HFFc6 (cell line): ENCODE data around the gene IQCE. TPM values are rescaled to one million over a fixed set of nuclear protein-coding genes. Genes with fewer than 3 reads are reported as not detected.

Experiments
- DNase-seq: peaks from one replicate; pipeline ENCODE4 v3.0.0-alpha.2; 2018
- H3K27ac Mint-ChIP-seq: 2 replicates; pipeline ENCODE4 v1.8.0; 2020; ENCODE audit warnings: mild to moderate bottlenecking, mixed read lengths
- H3K27me3 Mint-ChIP-seq: 2 replicates; pipeline ENCODE4 v1.8.0; 2021; ENCODE audit warnings: mild to moderate bottlenecking, moderate library complexity, mixed read lengths; ENCODE audit not compliant: insufficient read depth
- H3K36me3 Mint-ChIP-seq: 2 replicates; pipeline ENCODE4 v1.8.0; 2021; ENCODE audit warnings: low read depth, mixed read lengths
- H3K4me1 Mint-ChIP-seq: 2 replicates; pipeline ENCODE4 v1.8.0; 2020; ENCODE audit warnings: low read depth, mixed read lengths
- H3K4me3 Mint-ChIP-seq: 2 replicates; pipeline ENCODE4 v1.8.0; 2020; ENCODE audit warnings: mild to moderate bottlenecking, moderate library complexity, mixed read lengths
- H3K9me3 Mint-ChIP-seq: 2 replicates; pipeline ENCODE4 v1.8.0; 2020; ENCODE audit warnings: mild to moderate bottlenecking, mixed read lengths
- total RNA-seq, 6 experiments: library from RNA; stranded (reverse); fragmentation: NEBNext Ultra II Directional; extraction: Animal tissue kit (Norgen Biotek cat#: 25700); gene quantifications; 2 replicates in 1 of 6; 3 replicates in 5 of 6; pipeline ENCODE4 v1.2.3, GENCODE V29; 2021
- TF ChIP-seq, protein P1 (sequence below): fragments of 200-600 bp; sonication (generic); IDR thresholded peaks from 2 replicates; pipeline ENCODE4 v1.5.0; 2021; ENCODE audit warnings: antibody characterized with exemption, mild to moderate bottlenecking

IQCE gene
- total RNA-seq, 6 experiments from 2014 or later = 14.9 to 18.1 (median 17.0) TPM

DNA sequence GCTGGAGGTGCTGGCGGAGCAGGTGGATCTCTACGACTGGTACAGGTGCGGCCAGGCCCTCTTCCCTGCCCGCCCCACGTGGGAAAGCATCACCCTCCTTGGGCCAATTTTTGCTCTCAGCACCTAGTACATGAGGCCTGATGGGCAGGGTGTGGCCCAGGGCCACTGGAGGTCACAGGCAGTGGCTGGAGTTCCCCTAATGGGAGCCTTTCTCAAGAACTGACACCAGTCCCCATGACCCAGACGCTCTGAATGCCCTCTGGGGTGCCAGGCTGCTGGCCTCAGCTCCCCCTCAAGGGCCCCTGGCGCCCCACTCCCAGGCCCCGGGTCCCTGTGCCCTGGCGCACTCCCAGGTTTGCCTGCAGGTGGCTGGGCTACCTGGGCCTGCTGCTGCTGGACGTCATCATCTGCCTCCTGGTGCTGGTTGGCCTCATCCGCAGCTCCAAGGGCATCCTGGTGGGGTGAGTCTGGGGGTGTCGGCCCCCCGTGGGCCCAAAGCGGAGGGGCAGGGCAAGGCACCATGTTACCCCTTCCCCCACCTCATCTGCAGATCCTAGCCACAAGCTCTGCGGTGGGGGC lies 88.9 kb downstream of the IQCE start:
- TF ChIP-seq, protein P1, sequence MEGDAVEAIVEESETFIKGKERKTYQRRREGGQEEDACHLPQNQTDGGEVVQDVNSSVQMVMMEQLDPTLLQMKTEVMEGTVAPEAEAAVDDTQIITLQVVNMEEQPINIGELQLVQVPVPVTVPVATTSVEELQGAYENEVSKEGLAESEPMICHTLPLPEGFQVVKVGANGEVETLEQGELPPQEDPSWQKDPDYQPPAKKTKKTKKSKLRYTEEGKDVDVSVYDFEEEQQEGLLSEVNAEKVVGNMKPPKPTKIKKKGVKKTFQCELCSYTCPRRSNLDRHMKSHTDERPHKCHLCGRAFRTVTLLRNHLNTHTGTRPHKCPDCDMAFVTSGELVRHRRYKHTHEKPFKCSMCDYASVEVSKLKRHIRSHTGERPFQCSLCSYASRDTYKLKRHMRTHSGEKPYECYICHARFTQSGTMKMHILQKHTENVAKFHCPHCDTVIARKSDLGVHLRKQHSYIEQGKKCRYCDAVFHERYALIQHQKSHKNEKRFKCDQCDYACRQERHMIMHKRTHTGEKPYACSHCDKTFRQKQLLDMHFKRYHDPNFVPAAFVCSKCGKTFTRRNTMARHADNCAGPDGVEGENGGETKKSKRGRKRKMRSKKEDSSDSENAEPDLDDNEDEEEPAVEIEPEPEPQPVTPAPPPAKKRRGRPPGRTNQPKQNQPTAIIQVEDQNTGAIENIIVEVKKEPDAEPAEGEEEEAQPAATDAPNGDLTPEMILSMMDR = no peak
- Mint-ChIP-seq H3K36me3 (no peaks in the 10 kb centered on the region), H3K9me3 (no peaks in the 10 kb centered on the region), H3K27ac (no peak overlapping the region), H3K4me3 (no peak overlapping the region), H3K27me3 (no peaks in the 10 kb centered on the region; the same call in 1 of the 2 replicates), H3K4me1 (peaks cover 11% of the 10 kb centered on the region)
- DNase-seq = no peak

DNA sequence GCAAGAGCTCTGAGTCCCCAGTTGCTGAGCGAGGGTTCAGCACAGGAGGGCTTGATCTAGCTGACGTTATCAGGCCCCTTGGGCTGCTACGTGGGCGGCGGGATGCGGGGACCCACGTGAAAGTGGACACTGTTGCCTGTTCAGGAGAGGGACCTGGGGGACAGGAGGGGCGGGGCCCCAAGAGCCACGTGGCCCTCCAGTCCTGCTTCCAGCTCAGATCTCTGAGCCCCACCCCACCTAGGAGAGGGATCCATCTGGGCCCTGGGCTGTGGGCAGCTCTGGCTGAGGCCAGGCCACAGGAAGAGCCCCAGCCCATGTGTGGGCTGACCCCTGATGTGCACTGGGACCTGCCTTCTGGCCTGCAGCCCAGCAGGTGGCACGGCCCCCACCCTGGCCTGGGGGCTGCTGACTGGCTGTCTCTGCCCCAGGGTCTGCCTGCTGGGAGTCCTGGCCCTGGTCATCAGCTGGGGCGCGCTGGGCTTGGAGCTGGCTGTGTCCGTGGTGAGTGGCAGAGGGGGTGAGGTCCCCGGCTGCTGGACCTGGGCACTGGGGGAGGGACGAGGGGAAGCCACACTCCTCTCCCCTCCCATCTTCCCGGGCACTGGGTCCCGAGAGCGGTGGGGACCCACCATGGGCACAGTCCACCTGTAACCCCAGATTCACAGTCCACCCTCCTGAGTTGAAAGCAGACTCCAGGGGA lies 90.5 kb downstream of the IQCE start:
- DNase-seq = no peak
- H3K27me3 Mint-ChIP-seq = no peaks in the 10 kb centered on the region; the same call in 1 of the 2 replicates
- H3K27ac Mint-ChIP-seq = no peak overlapping the region
- H3K4me3 Mint-ChIP-seq = no peak overlapping the region
- TF ChIP-seq, protein P1 = no peak
- no peaks in the 10 kb centered on the region for H3K36me3 Mint-ChIP-seq
- peaks cover 11% of the 10 kb centered on the region for H3K4me1 Mint-ChIP-seq
- H3K9me3 Mint-ChIP-seq = no peaks in the 10 kb centered on the region

DNA sequence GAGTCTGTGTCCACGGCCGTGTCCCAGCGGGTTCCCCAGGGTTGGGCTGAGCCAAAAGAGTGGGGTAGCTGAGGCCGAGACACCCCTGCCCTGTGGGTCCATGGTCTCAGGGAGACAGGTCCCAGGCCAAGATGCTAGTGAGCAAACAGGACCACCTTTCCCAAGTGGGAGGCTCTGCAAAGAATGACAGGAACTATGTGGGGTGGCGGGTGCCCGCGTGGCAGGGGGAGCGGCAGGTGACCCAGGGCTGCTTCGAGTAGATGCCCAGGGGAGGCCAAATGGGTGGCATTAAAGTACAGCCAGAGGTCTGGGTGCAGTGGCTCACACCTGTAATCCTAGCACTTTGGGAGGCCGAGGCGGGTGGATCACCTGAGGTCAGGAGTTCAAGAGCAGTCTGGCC lies 91.2 kb downstream of the IQCE start:
- H3K36me3 Mint-ChIP-seq = no peaks in the 10 kb centered on the region
- no peaks in the 10 kb centered on the region; the same call in 1 of the 2 replicates for H3K27me3 Mint-ChIP-seq
- TF ChIP-seq, protein P1 = no peak
- peaks cover 8% of the 10 kb centered on the region for H3K4me1 Mint-ChIP-seq
- H3K4me3 Mint-ChIP-seq = no peak overlapping the region
- no peak overlapping the region for H3K27ac Mint-ChIP-seq
- no peaks in the 10 kb centered on the region for H3K9me3 Mint-ChIP-seq
- DNase-seq = no peak

DNA sequence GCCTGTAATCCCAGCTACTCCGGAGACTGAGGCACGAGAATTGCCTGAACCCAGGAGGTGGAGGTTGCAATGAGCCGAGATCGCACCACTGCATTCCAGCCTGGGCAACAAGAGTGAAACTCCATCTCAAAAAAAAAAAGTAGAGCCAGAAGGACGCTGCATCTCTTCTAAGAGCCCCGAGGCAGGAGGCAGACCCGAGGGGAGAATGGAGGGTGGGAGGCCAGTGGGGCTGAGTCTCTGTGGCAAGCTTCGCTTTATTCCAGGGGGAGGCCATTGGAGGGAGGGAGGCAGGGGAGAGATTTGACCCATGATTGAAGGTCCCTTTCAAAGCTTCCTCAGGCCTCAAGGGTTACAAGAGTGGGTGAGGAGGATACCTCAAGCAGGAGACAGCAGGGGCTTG lies 91.7 kb downstream of the IQCE start:
- Mint-ChIP-seq H3K9me3 (no peaks in the 10 kb centered on the region), H3K27ac (no peak overlapping the region), H3K27me3 (no peaks in the 10 kb centered on the region; the same call in 1 of the 2 replicates), H3K4me3 (no peak overlapping the region), H3K36me3 (no peaks in the 10 kb centered on the region), H3K4me1 (peaks cover 3% of the 10 kb centered on the region)
- TF ChIP-seq, protein P1 = no peak
- DNase-seq = no peak

DNA sequence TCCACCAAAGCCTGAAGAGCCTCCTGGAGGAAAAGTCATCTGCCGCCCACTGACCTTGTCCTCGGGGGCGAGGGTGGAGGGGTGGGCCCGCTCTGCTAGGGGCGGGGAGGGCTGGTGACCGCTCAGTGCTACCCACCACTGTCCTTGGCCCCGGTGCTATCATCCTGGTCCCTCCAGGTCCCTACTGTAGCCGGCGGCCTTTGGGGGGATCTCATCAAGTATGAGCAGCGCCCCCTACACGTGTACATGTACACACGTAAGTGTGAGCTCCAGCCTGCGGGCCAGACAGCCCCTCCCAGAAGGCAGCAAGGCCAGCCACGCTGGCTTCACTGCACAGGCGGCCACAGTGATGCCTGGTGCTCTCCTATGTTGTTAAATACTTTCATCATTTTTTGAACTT lies 92.6 kb downstream of the IQCE start:
- H3K4me1 Mint-ChIP-seq = no peaks in the 10 kb centered on the region
- no peak overlapping the region for H3K4me3 Mint-ChIP-seq
- H3K27me3 Mint-ChIP-seq = no peaks in the 10 kb centered on the region; the same call in 1 of the 2 replicates
- TF ChIP-seq, protein P1 = peak; percentile 59
- no peak for DNase-seq
- no peaks in the 10 kb centered on the region for H3K9me3 Mint-ChIP-seq
- no peaks in the 10 kb centered on the region for H3K36me3 Mint-ChIP-seq
- H3K27ac Mint-ChIP-seq = no peak overlapping the region
